Ramos (cell line): Measurements from ENCODE around the gene EPOP.

Experiments used
- in situ Hi-C: fragments of 300-500 bp; cut with MboI; formaldehyde crosslinking; loops from one replicate; pipeline ENCODE4 v1.14.3; 2022; ENCODE audit warnings: low sequenced_read_pairs; ENCODE audit not compliant: unreplicated experiment

EPOP gene

DNA sequence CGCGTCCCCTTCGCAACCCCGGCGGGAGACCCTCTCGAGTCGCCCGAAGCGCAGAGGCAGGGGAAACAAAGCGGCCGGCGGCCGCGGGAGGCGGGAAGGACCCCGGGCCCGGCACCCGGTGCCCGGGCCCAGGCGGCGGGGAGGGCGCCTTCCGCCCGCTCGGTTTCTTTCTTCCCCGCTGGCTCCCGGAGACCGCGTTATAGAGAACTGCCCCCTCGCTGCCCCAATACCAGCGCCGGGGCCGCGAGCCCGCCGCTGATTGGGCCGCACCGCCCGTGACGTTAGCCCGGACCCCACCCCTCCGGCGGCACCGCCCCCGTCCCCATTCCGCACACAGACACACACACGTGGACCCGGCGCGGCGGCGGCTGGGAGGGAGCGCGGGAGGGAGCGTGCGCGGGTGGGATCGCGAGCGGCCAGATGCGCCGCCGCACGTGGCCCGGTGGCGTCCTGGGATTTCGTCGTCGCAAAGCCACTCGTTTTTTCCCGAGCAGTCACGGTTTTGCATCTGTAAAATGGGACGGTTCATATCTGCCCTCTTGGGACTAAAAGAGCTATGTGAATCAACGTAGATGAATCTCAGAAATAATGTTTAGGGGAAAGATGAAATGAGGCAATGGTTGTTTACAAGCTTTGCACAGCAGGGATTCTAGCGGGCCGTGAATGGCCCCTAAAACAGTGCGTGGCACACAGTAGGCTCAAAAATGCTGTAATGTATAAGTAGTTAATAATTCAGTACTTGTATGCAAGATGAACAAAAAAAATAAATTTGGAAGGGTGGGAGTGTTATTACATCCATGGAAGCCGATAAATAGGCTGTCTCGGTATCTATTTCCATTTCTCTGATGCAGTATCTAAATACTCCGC is at the start of gene EPOP:
Gene EPOP, minus strand, starts transcription at position 209 of the 867 bp plus-strand sequence. CDS start 462 bp downstream, outside the sequence.
- in situ Hi-C loops = loop anchor here (5.0 to 25.0 kb wide), 2 partner anchors 57 to 113 kb away; partner anchors contain the start of gene CISD3

- in situ Hi-C loops = no loop called here
Measured at GRCh38 chr17:38721802-38722201, 47.0 kb upstream of the EPOP start.

DNA sequence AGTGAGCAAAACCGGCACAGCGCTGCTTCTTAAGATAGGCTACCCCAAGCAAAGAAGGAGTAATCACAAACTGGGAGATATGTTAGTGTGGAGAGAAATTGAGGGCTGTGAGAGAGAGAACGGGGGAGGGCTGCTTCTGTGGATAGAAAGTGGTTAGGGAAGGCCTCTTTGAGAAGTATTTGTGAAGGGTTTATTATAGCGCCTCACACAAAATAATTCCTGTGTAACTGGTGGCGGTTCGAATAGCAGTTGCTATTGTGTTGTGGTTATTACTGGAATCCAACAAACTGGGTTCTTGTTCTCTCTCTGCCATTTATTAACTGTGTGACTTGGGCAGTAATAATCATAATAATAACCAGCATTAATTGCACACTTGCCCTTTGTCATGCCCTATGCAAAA is 46.2 kb upstream of the EPOP start:
- in situ Hi-C loops = no loop called here

DNA sequence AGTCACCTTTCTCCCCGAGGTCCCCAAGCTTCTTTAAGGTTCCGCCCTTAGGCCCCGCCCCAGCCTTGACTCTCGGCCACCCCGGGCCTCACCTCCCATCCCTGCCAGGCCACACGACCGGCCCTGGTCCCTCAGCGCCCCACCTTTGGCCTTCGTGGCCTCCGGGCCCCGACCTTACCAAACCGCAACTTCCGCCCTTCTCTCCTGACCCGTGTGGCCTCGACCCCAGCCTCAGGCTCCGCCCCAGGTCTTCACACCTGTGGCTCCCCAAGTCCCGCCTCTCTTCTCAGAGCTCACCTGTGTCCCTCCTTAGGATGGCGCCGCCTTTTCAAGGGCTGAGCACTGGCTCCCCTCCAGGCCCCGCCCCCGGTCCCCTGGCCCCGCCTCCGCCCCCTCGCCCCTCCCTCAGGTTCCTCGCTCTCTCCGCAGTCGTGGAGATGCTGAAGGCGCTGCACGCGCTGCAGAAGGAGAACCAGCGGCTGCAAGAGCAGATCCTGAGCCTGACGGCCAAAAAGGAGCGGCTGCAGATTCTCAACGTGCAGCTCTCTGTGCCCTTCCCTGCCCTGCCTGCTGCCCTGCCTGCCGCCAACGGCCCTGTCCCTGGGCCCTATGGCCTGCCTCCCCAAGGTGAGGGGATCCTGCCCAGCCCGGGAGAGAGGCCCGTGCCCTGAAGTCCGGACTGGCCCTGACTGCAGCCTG is 45.3 kb upstream of the EPOP start:
- in situ Hi-C loops = no loop called here

DNA sequence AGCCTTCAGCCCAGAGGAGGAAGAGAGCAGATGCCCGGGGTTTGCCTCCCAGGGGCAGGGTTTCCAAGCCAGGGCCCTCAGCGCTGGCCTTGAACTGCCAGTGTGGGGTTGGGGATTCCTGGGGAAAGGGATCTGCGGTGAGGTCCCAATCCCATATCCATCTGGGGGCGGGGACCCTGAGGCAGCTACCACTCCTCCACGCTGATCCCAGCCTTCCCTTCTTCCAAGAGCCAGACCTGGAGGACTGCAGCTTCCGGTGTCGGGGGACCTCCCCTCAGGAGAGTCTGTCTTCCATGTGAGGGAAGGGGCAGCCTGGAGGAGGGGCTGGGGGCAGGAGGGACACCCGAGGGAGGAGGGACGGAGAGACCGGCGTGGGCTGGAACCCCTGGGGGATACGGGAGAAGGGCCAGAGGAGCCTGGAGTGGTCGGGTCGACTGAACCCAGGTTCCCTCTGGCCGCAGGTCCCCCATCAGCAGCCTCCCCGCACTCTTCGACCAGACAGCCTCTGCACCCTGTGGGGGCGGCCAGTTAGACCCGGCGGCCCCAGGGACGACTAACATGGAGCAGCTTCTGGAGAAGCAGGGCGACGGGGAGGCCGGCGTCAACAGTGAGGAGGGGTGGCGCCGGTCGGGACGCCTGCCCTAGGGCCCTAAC is 44.7 kb upstream of the EPOP start:
- in situ Hi-C loops = no loop called here

GRCh38 chr17:38717139-38717745 is 42.5 kb upstream of the EPOP start:
- in situ Hi-C loops = no loop called here

DNA sequence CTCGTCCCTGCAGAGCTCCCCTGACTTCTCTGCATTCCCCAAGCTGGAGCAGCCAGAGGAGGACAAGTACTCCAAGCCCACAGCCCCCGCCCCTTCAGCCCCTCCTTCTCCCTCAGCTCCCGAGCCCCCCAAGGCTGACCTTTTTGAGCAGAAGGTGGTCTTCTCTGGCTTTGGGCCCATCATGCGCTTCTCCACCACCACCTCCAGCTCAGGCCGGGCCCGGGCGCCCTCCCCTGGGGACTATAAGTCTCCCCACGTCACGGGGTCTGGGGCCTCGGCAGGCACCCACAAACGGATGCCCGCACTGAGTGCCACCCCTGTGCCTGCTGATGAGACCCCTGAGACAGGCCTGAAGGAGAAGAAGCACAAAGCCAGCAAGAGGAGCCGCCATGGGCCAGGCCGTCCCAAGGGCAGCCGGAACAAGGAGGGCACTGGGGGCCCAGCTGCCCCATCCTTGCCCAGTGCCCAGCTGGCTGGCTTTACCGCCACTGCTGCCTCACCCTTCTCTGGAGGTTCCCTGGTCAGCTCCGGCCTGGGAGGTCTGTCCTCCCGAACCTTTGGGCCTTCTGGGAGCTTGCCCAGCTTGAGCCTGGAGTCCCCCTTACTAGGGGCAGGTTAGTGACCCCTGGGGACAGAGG is 41.7 kb upstream of the EPOP start:
- in situ Hi-C loops = no loop called here

- in situ Hi-C loops = no loop called here
Measured at GRCh38 chr17:38715216-38715943, 40.6 kb upstream of the EPOP start.

- in situ Hi-C loops = no loop called here
Measured at GRCh38 chr17:38713456-38714075, 38.8 kb upstream of the EPOP start.

DNA sequence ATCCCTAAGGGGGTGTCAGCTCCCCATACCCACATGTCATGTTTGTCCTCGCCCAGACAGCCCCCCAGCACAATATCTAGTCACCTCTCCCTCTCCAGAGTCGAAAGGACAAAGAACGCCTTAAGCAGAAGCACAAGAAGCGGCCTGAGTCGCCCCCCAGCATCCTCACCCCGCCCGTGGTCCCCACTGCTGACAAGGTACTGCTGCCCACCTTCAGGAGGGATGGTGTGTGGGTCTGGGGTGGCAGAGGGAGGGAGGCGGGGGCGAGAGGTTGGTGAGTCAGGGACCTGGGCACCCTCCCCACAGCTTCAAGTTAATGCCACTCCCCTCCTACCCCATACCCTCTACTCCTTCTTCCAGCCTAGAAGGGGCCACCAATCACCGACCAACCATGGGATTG is 37.8 kb upstream of the EPOP start:
- in situ Hi-C loops = no loop called here

- in situ Hi-C loops = no loop called here
Measured at GRCh38 chr17:38711792-38712571, 37.2 kb upstream of the EPOP start.

- in situ Hi-C loops = no loop called here
Measured at GRCh38 chr17:38710985-38711384, 36.2 kb upstream of the EPOP start.

GRCh38 chr17:38710604-38710962 is 35.8 kb upstream of the EPOP start:
- in situ Hi-C loops = no loop called here

- in situ Hi-C loops = no loop called here
Measured at GRCh38 chr17:38709864-38710603, 35.3 kb upstream of the EPOP start.

DNA sequence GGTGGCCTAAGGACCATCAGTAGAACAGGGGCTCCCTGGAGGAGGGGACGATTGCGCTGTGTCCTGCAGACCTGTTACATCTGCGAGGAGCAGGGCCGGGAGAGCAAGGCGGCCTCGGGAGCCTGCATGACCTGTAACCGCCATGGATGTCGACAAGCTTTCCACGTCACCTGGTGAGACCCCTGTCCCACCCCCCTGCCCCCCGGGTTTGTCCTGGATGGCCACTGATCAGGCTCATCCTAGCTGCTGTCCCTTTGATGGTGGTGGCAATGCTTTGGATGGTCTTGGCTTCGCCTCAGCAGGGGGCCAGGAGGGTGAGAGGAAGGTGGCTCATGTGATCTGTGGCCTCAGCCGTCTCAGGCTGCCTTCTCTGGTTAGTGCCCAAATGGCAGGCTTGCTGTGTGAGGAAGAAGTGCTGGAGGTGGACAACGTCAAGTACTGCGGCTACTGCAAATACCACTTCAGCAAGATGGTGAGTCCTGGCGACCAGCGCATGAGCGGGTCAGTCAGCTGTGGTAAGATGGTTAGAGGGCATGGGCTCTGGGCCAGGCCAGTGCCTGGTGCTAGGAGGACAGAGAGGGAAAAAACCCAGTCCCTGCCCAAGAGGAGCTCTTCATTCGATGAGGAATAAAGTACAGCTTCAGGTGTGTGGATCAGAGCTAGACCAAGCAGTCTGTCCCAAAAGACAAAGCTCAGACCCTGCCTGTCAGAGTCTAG is 34.5 kb upstream of the EPOP start:
- in situ Hi-C loops = no loop called here

GRCh38 chr17:38707678-38708351 is 33.1 kb upstream of the EPOP start:
- in situ Hi-C loops = no loop called here
